WTC11 (cell line): ENCODE results near the gene HSDL2. TPM values are rescaled to one million over a fixed set of nuclear protein-coding genes. Genes with fewer than 3 reads are reported as not detected.

Experiments
- ATAC-seq: fragments of 200-7000 bp; cut with Tn5 transposase; 2 replicates; pipeline ENCODE4 v1.10.0; 2021; ENCODE audit warnings: mild to moderate bottlenecking, moderate library complexity
- CTCF ChIA-PET: fragments of 300-600 bp; sonication (Branson Sonifier 250); formaldehyde crosslinking; loops from one replicate; lab custom pipeline; 2021; ENCODE audit warnings: antibody characterized with exemption; lab: Charles Lee
- POLR2A ChIA-PET: fragments of 350-600 bp; sonication (Branson Sonifier 250); formaldehyde crosslinking; loops from one replicate; lab custom pipeline; 2021; ENCODE audit warnings: antibody characterized with exemption; lab: Charles Lee
- DNase-seq: peaks from one replicate; pipeline ENCODE4 v3.0.0; 2021; ENCODE audit warnings: low spot score
- H3K27ac Mint-ChIP-seq: 2 replicates; pipeline ENCODE4 v1.8.0; 2021; ENCODE audit warnings: mixed read lengths
- H3K27me3 Mint-ChIP-seq: 2 replicates; pipeline ENCODE4 v1.8.0; 2021; ENCODE audit warnings: low read depth, mild to moderate bottlenecking, moderate library complexity, mixed read lengths
- H3K36me3 Mint-ChIP-seq: 2 replicates; pipeline ENCODE4 v1.8.0; 2021; ENCODE audit warnings: mixed read lengths
- H3K4me1 Mint-ChIP-seq: 2 replicates; pipeline ENCODE4 v1.8.0; 2022; ENCODE audit warnings: mixed read lengths
- H3K4me3 Mint-ChIP-seq: 2 replicates; pipeline ENCODE4 v1.8.0; 2021; ENCODE audit warnings: mild to moderate bottlenecking, moderate library complexity, mixed read lengths
- H3K9me3 Mint-ChIP-seq: 2 replicates; pipeline ENCODE4 v1.8.0; 2021; ENCODE audit warnings: mixed read lengths
- ATF2 ChIP-seq: sonication (generic); formaldehyde crosslinking; IDR thresholded peaks from 2 replicates; pipeline ENCODE4 v1.8.1; 2022; ENCODE audit warnings: low read depth, missing genetic modification reagents, borderline replicate concordance
- ELF4 ChIP-seq: sonication (generic); formaldehyde crosslinking; IDR thresholded peaks from 2 replicates; pipeline ENCODE4 v1.8.1; 2022; ENCODE audit warnings: low read depth, mild to moderate bottlenecking, moderate library complexity, missing genetic modification reagents
- ESRRA ChIP-seq: sonication (generic); formaldehyde crosslinking; IDR thresholded peaks from 2 replicates; pipeline ENCODE4 v1.8.1; 2022; ENCODE audit warnings: mild to moderate bottlenecking, missing genetic modification reagents, borderline replicate concordance
- GTF2I ChIP-seq: fragments of 250-450 bp; sonication (Bioruptor Pico); conservative IDR thresholded peaks from 2 replicates; pipeline ENCODE4 v1.4.0; 2021; ENCODE audit warnings: mild to moderate bottlenecking
- HMGA2 ChIP-seq: fragments of 250-450 bp; sonication (Bioruptor Pico); IDR thresholded peaks from 2 replicates; pipeline ENCODE4 v1.4.0; 2021; ENCODE audit warnings: mild to moderate bottlenecking, moderate library complexity
- MYBL2 ChIP-seq: sonication (generic); formaldehyde crosslinking; IDR thresholded peaks from 2 replicates; pipeline ENCODE4 v1.8.1; 2023; ENCODE audit warnings: mild to moderate bottlenecking, moderate library complexity, missing genetic modification reagents
- OVOL2 ChIP-seq: fragments of 250-450 bp; sonication (Bioruptor Pico); IDR thresholded peaks from 2 replicates; pipeline ENCODE4 v1.9.0; 2021; ENCODE audit warnings: mild to moderate bottlenecking, borderline replicate concordance
- RORB ChIP-seq: fragments of 250-450 bp; sonication (Bioruptor Pico); IDR thresholded peaks from 2 replicates; pipeline ENCODE4 v1.9.0; 2021; ENCODE audit warnings: mild to moderate bottlenecking
- TCF7 ChIP-seq: sonication (generic); formaldehyde crosslinking; IDR thresholded peaks from 2 replicates; pipeline ENCODE4 v1.8.0; 2022; ENCODE audit warnings: mild to moderate bottlenecking, low read depth, missing genetic modification reagents, moderate library complexity
- TEAD1 ChIP-seq: sonication (generic); formaldehyde crosslinking; IDR thresholded peaks from 2 replicates; pipeline ENCODE4 v1.8.0; 2022; ENCODE audit warnings: mild to moderate bottlenecking, missing genetic modification reagents
- TP53 ChIP-seq: sonication (generic); formaldehyde crosslinking; IDR thresholded peaks from 2 replicates; pipeline ENCODE4 v1.8.1; 2023; ENCODE audit warnings: mild to moderate bottlenecking, missing genetic modification reagents
- ZBTB43 ChIP-seq: sonication (generic); formaldehyde crosslinking; IDR thresholded peaks from 2 replicates; pipeline ENCODE4 v1.8.1; 2023; ENCODE audit warnings: mild to moderate bottlenecking, missing genetic modification reagents
- ZNF121 ChIP-seq: sonication (generic); formaldehyde crosslinking; IDR thresholded peaks from 2 replicates; pipeline ENCODE4 v1.8.0; 2023; ENCODE audit warnings: missing genetic modification reagents
- ZNF232 ChIP-seq: sonication (generic); formaldehyde crosslinking; IDR thresholded peaks from 2 replicates; pipeline ENCODE4 v1.8.0; 2022; ENCODE audit warnings: mild to moderate bottlenecking, missing genetic modification reagents
- ZNF416 ChIP-seq: fragments of 250-450 bp; sonication (Bioruptor Pico); IDR thresholded peaks from 2 replicates; pipeline ENCODE4 v1.9.0; 2021; ENCODE audit warnings: mild to moderate bottlenecking, inconsistent platforms
- ZNF423 ChIP-seq: fragments of 250-450 bp; sonication (Bioruptor Pico); IDR thresholded peaks from 2 replicates; pipeline ENCODE4 v2.1.2; 2022; ENCODE audit warnings: mild to moderate bottlenecking, moderate library complexity
- ZNF532 ChIP-seq: fragments of 250-450 bp; sonication (Bioruptor Pico); IDR thresholded peaks from 2 replicates; pipeline ENCODE4 v1.9.0; 2021; ENCODE audit warnings: mild to moderate bottlenecking, borderline replicate concordance
- total RNA-seq: library from RNA; stranded (reverse); gene quantifications from 3 replicates; pipeline ENCODE4 v1.2.3, GENCODE V29; 2021
- TF ChIP-seq, protein P1 (sequence below): sonication (generic); formaldehyde crosslinking; conservative IDR thresholded peaks from 2 replicates; pipeline ENCODE4 v1.8.1; 2022; ENCODE audit warnings: mild to moderate bottlenecking, missing genetic modification reagents
- TF ChIP-seq, protein P2 (sequence below): sonication (generic); formaldehyde crosslinking; IDR thresholded peaks from 2 replicates; pipeline ENCODE4 v1.8.0; 2022; ENCODE audit warnings: mild to moderate bottlenecking, missing genetic modification reagents
- TF ChIP-seq, protein P3 (sequence below): fragments of 250-450 bp; sonication (Bioruptor Pico); IDR thresholded peaks from 2 replicates; pipeline ENCODE4 v1.8.0; 2021; ENCODE audit warnings: mild to moderate bottlenecking
- TF ChIP-seq, protein P4 (sequence below): sonication (generic); formaldehyde crosslinking; IDR thresholded peaks from 2 replicates; pipeline ENCODE4 v1.8.0; 2022; ENCODE audit warnings: mild to moderate bottlenecking, missing genetic modification reagents

Gene HSDL2
- total RNA-seq, 1 experiment from 2014 or later: 13.8 TPM

GRCh38 chr9:112489876-112490666, 110.2 kb downstream of the HSDL2 start:
- Mint-ChIP-seq H3K36me3 (peaks cover 31% of the 10 kb centered on the region), H3K27ac (peak overlapping the region; percentile 84), H3K9me3 (peaks cover 22% of the 10 kb centered on the region), H3K27me3 (no peaks in the 10 kb centered on the region), H3K4me1 (peaks cover 45% of the 10 kb centered on the region), H3K4me3 (peak overlapping the region; percentile 94)
- ChIA-PET POLR2A (interaction anchor here (0.5 kb wide), 1 partner anchor 566 kb away, joined by 4 read pairs; no protein-coding TSS in a partner anchor), CTCF (no interaction called here)
- TF ChIP-seq, protein P1, sequence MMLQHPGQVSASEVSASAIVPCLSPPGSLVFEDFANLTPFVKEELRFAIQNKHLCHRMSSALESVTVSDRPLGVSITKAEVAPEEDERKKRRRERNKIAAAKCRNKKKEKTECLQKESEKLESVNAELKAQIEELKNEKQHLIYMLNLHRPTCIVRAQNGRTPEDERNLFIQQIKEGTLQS: no peak
- TF ChIP-seq MYBL2 (no peak), GTF2I (CRISPR knock-in tag) (no peak), TEAD1 (no peak), ZBTB43 (CRISPR knock-in tag) (no peak), ELF4 (CRISPR knock-in tag) (no peak)
- TF ChIP-seq, protein P2, sequence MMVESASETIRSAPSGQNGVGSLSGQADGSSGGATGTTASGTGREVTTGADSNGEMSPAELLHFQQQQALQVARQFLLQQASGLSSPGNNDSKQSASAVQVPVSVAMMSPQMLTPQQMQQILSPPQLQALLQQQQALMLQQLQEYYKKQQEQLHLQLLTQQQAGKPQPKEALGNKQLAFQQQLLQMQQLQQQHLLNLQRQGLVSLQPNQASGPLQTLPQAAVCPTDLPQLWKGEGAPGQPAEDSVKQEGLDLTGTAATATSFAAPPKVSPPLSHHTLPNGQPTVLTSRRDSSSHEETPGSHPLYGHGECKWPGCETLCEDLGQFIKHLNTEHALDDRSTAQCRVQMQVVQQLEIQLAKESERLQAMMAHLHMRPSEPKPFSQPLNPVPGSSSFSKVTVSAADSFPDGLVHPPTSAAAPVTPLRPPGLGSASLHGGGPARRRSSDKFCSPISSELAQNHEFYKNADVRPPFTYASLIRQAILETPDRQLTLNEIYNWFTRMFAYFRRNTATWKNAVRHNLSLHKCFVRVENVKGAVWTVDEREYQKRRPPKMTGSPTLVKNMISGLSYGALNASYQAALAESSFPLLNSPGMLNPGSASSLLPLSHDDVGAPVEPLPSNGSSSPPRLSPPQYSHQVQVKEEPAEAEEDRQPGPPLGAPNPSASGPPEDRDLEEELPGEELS (CRISPR knock-in tag): no peak
- ATAC-seq (no peak), DNase-seq (no peak)

GRCh38 chr9:112493393-112494137, 113.7 kb downstream of the HSDL2 start:
- Mint-ChIP-seq H3K4me1 (peaks cover 52% of the 10 kb centered on the region), H3K36me3 (peaks cover 43% of the 10 kb centered on the region), H3K27ac (peak overlapping the region; percentile 9; the same call in 1 of the 2 replicates), H3K27me3 (no peaks in the 10 kb centered on the region), H3K9me3 (peaks cover 27% of the 10 kb centered on the region), H3K4me3 (no peak overlapping the region)
- CTCF ChIA-PET: no interaction called here
- POLR2A ChIA-PET: no interaction called here
- ATAC-seq: no peak
- no peak for DNase-seq
- TF ChIP-seq ZNF532: no peak
- TF ChIP-seq, protein P3, sequence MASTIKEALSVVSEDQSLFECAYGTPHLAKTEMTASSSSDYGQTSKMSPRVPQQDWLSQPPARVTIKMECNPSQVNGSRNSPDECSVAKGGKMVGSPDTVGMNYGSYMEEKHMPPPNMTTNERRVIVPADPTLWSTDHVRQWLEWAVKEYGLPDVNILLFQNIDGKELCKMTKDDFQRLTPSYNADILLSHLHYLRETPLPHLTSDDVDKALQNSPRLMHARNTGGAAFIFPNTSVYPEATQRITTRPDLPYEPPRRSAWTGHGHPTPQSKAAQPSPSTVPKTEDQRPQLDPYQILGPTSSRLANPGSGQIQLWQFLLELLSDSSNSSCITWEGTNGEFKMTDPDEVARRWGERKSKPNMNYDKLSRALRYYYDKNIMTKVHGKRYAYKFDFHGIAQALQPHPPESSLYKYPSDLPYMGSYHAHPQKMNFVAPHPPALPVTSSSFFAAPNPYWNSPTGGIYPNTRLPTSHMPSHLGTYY (CRISPR knock-in tag): no peak
- TF ChIP-seq OVOL2 (CRISPR knock-in tag): no peak
- no peak for TF ChIP-seq ESRRA (CRISPR knock-in tag)
- TF ChIP-seq ZNF416 (CRISPR knock-in tag): no peak
- TF ChIP-seq TP53 (CRISPR knock-in tag): no peak
- TF ChIP-seq HMGA2 (CRISPR knock-in tag): no peak
- TF ChIP-seq ZNF232 (CRISPR knock-in tag): no peak
- no peak for TF ChIP-seq ATF2 (CRISPR knock-in tag)
- no peak for TF ChIP-seq ZNF121 (CRISPR knock-in tag)
- TF ChIP-seq, protein P4, sequence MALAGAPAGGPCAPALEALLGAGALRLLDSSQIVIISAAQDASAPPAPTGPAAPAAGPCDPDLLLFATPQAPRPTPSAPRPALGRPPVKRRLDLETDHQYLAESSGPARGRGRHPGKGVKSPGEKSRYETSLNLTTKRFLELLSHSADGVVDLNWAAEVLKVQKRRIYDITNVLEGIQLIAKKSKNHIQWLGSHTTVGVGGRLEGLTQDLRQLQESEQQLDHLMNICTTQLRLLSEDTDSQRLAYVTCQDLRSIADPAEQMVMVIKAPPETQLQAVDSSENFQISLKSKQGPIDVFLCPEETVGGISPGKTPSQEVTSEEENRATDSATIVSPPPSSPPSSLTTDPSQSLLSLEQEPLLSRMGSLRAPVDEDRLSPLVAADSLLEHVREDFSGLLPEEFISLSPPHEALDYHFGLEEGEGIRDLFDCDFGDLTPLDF (CRISPR knock-in tag): no peak
- TF ChIP-seq RORB: no peak
- no peak for TF ChIP-seq ZNF423 (CRISPR knock-in tag)
- no peak for TF ChIP-seq TCF7
- TF ChIP-seq GTF2I (CRISPR knock-in tag): no peak
